GM12878 (cell line): ENCODE results near the gene CKS1B. TPM values are rescaled to one million over a fixed set of nuclear protein-coding genes. Genes with fewer than 3 reads are reported as not detected.

ENCODE experiments used
- ASH2L ChIP-seq: fragments of 300-600, 200-600 bp; sonication (generic); IDR thresholded peaks from 2 replicates; pipeline ENCODE4 v1.6.1; 2017; ENCODE audit warnings: low read depth, mild to moderate bottlenecking, borderline replicate concordance
- BACH1 ChIP-seq: fragments of 450-650 bp; IDR thresholded peaks from 2 replicates; pipeline ENCODE4 v1.6.1; 2017; ENCODE audit warnings: mild to moderate bottlenecking, borderline replicate concordance
- DPF2 ChIP-seq: fragments of 450-650 bp; IDR thresholded peaks from 2 replicates; pipeline ENCODE4 v1.6.1; 2017; ENCODE audit warnings: mild to moderate bottlenecking
- ELK1 ChIP-seq: IDR thresholded peaks from 2 replicates; pipeline ENCODE4 v1.6.1; 2012; ENCODE audit warnings: low read depth, low read length, improper control_type of control experiment
- MAX ChIP-seq: IDR thresholded peaks from 2 replicates; pipeline ENCODE4 v1.6.1; 2012; ENCODE audit warnings: low read depth, low read length, improper control_type of control experiment
- MTA2 ChIP-seq: fragments of 450-650 bp; IDR thresholded peaks from 2 replicates; pipeline ENCODE4 v1.6.1; 2016; ENCODE audit warnings: low read depth, mild to moderate bottlenecking, moderate library complexity
- NBN ChIP-seq: fragments of 450-650 bp; IDR thresholded peaks from 2 replicates; pipeline ENCODE4 v1.6.1; 2016
- NFYA ChIP-seq: IDR thresholded peaks from 2 replicates; pipeline ENCODE4 v1.6.1; 2011; ENCODE audit warnings: low read depth, mild to moderate bottlenecking, low read length, improper control_type of control experiment, borderline replicate concordance
- POU2F2 ChIP-seq: IDR thresholded peaks from 3 replicates; pipeline ENCODE4 v1.6.1; 2011; ENCODE audit warnings: low read depth, mild to moderate bottlenecking, low read length, borderline replicate concordance
- PRDM15 ChIP-seq: fragments of 450-650 bp; formaldehyde crosslinking; IDR thresholded peaks from 2 replicates; pipeline ENCODE4 v1.4.0; 2020; ENCODE audit warnings: mild to moderate bottlenecking, moderate library complexity
- REST ChIP-seq: IDR thresholded peaks from 2 replicates; pipeline ENCODE4 v1.6.1; 2012; ENCODE audit warnings: mild to moderate bottlenecking, low read depth, low read length
- SMARCA5 ChIP-seq: fragments of 450-650 bp; IDR thresholded peaks from 2 replicates; pipeline ENCODE4 v1.6.1; 2017; ENCODE audit warnings: mild to moderate bottlenecking
- SP1 ChIP-seq: IDR thresholded peaks from one replicate; pipeline ENCODE4 v1.6.1; 2011; ENCODE audit warnings: low read depth, low read length
- TBL1XR1 ChIP-seq: IDR thresholded peaks from 2 replicates; pipeline ENCODE4 v1.6.1; 2012; ENCODE audit warnings: low read depth, low read length, improper control_type of control experiment
- ZNF207 ChIP-seq: fragments of 450-650 bp; IDR thresholded peaks from 2 replicates; pipeline ENCODE4 v1.6.1; 2014; ENCODE audit warnings: antibody characterized with exemption, mild to moderate bottlenecking, borderline replicate concordance
- ZNF687 ChIP-seq: fragments of 450-650 bp; IDR thresholded peaks from 2 replicates; pipeline ENCODE4 v1.6.1; 2017; ENCODE audit warnings: mild to moderate bottlenecking, moderate library complexity
- polyA plus RNA-seq, 11 experiments: library from polyadenylated mRNA; depleted of rRNA in 4 of 11; unstranded in 6 of 11; stranded (reverse) in 5 of 11; fragments of >200 nt; fragmentation: Nextera tagmentation in 4 of 11; fragmentation: Illumina TruSeq in 1 of 11; extraction: Ambion mirVana in 4 of 11; extraction: Trizol in 1 of 11; gene quantifications; 1 replicate in 1 of 11; 2 replicates in 10 of 11; pipeline versions ENCODE4 v1.2.1 to v1.2.3, GENCODE V29; 2011 to 2016; ENCODE audit warnings: inconsistent platforms in 2 of 11, missing spikeins in 2 of 11, low read depth in 1 of 11
- total RNA-seq, 4 experiments: library from RNA; depleted of rRNA in 3 of 4; stranded (reverse); fragments of >200 nt in 3 of 4; fragmentation: Illumina TruSeq in 1 of 4; extraction: Trizol in 1 of 4; gene quantifications; 2 replicates each; pipeline versions ENCODE4 v1.2.1 to v1.2.3, GENCODE V29; 2013 to 2021

CKS1B gene
- total and polyA plus RNA-seq, 10 of the 15 experiments (the other 5 are each of a cell fraction or from before 2014, with no cell fraction given), result 125 to 608 (median 364) TPM

GRCh38 chr1:154999571-155000410 lies 25.3 kb downstream of the CKS1B start (continued):
- TF ChIP-seq PRDM15 (CRISPR knock-in tag) (0 out of 2 replicates have a peak, but pooled peaks have one; percentile 59), TBL1XR1 (no peak), ZNF207 (no peak), MAX (peak; percentile 89), NBN (0 out of 2 replicates have a peak, but pooled peaks have one; percentile 51), DPF2 (peak; percentile 28), NFYA (no peak), MTA2 (0 out of 2 replicates have a peak, but pooled peaks have one; percentile 14), SP1 (peak; percentile 79), BACH1 (peak; percentile 32; the same call in 1 of the 2 replicates), POU2F2 (0 out of 3 replicates have a peak, but pooled peaks have one; percentile 16), SMARCA5 (0 out of 2 replicates have a peak, but pooled peaks have one; percentile 11), ELK1 (no peak), REST (no peak), ZNF687 (peak; percentile 30; the same call in 1 of the 2 replicates), ASH2L (no peak)
